NCI-H2196 treated with DMSO at 0.1 percent for 48 hours (cell line): Measurements from ENCODE around the gene IGSF6.
"Not testable (repeated sequence)": the region's sequence is repeated elsewhere in the genome, so short reads cannot be mapped to it uniquely, and the experiment has no call there.

Experiments used
- DNase-seq: peaks from one replicate; lab custom pipeline; 2025; ENCODE audit not compliant: unreplicated experiment; lab: John Stamatoyannopoulos, UW

The IGSF6 gene

GRCh38 chr16:21654466-21654865 lies 2.1 kb upstream of the IGSF6 start:
- DNase-seq, result no peak

DNA sequence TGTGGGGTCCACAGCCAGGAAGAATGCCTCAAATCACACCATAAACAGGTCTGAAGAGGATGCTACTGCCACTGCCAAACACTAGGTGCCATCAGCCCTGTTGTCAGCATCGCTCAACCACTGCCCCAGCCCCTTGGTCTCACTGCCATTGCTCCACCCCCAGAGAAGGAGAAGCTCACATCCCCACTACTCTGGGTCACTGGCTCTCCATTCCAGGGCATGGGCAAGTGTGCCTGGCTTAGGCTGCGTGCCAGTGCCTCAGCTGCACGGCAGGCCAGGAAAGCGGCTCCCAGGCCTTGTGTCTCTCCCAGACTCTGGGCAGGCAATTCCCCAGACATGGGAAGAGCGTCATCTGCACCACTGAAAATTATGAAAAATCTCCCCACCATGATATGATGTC lies 1.2 kb upstream of the IGSF6 start:
- DNase-seq, result no peak

- DNase-seq, result no peak
Measured at GRCh38 chr16:21651515-21651914, 893 bp downstream of the IGSF6 start.

DNA sequence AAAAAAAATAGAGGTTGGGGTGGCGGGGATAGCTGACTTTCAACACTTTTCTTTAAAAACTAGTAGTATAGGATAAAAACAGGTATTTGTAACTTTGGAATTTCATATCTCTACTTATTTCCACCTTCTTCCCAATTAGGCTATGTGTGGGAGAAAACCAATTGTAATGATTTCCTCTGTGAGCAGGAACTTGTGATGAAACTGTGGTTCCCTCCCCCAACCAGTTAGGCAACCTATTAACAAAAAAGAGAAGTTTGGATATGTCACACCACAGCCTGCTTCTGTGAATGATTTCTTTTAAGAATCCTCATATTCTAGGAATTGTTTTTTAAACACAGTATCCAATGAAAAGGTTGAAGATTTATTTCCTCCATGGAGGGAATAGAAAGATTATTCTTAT lies 1.9 kb downstream of the IGSF6 start:
- DNase-seq, result no peak

GRCh38 chr16:21649826-21650406 lies 2.5 kb downstream of the IGSF6 start:
- not testable (repeated sequence) for DNase-seq

DNA sequence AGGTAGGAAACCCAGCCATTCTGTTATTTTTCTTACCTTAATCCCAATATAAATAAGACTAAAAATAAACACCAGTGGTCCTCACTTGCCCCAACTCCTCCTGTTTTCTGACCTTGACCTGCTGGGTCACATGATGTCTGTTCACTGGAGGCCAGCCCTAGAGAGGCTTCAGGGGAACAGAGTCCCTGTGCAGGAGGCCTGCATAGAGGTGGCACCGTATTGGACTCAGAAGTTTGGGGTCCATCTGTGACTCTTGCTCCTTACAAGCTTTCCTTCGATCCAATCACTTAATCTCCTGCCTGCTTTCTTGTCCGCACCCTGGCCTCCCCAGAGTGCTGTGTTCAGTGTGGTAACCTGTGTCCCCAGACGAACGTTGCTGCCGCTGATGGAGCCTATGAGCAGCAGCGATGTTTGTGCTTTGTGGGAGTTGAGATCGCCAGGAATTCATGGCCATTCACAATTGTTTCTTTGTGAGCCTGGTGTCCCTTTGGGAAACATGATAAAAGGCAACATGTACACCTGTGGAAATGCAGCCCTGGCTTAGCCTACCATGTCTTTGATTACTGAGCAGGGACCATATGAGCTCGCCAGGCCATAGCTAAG lies 4.7 kb downstream of the IGSF6 start:
- DNase-seq, result no peak

GRCh38 chr16:21646721-21647561 lies 5.5 kb downstream of the IGSF6 start:
- no peak for DNase-seq

DNA sequence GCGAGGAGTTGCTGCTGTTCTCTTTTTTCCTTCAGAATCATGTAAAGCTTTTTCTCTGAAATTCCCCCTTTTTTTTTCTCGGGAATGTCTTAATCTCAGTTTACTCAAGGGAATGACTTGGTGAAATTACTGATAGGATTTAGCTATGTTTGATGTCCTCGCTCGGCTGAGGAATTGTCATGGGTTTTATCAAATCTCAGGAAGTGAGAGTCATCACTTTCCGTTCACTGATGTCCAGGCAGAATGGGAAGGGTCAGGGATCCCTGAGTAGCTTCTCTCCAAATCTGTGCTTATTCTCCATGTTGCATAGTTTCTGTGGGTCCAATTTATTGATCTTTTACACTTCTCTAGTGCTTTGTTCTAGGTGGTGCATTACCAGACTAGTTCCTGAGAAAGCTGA lies 6.3 kb downstream of the IGSF6 start:
- no peak for DNase-seq

DNA sequence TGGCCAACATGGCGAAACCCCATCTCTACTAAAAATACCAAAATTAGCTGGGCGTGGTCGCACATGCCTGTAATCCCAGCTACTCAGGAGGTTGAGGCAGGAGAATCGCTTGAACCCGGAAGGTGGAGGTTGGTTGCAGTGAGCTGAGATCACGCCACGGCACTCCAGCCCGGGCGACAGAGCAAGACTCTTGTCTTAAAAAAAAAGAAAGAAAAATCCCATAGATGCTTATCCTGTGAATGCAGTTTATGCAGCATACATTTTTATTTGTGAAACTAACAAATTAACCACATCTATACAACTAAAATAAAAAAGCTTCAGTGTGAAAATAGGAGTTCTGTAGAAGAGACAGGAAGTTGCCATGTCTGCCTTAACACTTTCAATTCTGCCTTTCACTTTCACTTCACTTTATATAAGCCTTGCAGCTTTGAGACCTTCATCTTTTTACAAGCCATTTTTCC lies 7.1 kb downstream of the IGSF6 start:
- DNase-seq, result no peak

GRCh38 chr16:21644674-21645073 lies 7.7 kb downstream of the IGSF6 start:
- no peak for DNase-seq

GRCh38 chr16:21643785-21644184 lies 8.6 kb downstream of the IGSF6 start:
- DNase-seq, result no peak

DNA sequence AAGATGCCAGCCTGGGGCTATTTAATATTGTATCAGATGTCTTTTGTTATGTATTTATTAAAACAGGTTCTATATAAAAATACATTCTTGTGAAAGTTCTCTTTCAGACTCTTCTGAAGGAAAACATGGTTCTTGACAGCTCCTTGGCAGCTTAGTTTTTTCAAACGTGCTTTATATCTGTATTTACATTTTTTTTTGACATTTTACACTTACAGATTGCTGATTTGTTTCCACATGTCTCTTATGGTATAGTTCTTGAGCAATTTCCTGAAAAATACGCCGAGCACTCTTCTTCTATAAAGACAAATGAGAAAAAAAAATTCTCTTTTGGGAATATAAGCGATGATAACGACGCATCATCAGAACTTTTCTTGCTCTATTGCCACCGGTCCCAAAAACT lies 9.5 kb downstream of the IGSF6 start:
- DNase-seq, result no peak

DNA sequence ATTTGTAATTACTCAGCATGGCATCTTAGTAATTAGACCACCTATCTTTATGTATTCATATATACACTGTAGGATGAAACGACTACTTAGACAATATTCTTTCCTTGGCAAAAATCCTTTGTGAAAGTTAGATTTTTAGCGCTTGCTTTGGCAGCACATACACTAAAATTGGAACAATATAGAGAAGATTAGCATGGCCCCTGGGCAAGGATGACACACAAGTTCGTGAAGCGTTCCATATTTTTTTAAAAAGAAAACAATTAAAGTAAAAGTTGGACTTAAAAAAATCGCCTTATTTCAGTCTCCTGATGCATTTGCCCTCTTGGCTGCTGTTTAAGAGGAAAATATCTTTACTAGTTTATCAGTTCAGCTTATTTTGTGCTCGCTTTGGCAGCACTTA lies 10.5 kb downstream of the IGSF6 start:
- no peak for DNase-seq

DNA sequence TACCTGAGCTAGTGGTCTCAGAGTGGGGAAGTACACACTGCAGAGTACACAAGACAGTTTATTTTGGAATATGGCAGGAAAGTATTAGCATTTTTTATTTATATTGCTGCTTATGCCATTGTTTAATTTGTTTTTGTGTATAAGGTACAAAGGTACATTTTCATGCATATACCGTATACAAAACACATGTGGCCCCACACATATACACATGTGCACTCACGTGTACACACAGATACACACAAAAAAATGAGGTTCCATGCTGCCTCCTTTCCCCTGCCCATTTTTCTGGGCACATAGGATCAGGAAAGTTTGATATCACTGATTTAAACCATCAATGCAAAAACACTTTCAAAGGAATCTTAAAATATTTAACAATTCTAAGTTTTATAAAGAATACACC lies 12.9 kb downstream of the IGSF6 start:
- DNase-seq, result no peak

- no peak for DNase-seq
Measured at GRCh38 chr16:21638573-21638975, 13.8 kb downstream of the IGSF6 start.

DNA sequence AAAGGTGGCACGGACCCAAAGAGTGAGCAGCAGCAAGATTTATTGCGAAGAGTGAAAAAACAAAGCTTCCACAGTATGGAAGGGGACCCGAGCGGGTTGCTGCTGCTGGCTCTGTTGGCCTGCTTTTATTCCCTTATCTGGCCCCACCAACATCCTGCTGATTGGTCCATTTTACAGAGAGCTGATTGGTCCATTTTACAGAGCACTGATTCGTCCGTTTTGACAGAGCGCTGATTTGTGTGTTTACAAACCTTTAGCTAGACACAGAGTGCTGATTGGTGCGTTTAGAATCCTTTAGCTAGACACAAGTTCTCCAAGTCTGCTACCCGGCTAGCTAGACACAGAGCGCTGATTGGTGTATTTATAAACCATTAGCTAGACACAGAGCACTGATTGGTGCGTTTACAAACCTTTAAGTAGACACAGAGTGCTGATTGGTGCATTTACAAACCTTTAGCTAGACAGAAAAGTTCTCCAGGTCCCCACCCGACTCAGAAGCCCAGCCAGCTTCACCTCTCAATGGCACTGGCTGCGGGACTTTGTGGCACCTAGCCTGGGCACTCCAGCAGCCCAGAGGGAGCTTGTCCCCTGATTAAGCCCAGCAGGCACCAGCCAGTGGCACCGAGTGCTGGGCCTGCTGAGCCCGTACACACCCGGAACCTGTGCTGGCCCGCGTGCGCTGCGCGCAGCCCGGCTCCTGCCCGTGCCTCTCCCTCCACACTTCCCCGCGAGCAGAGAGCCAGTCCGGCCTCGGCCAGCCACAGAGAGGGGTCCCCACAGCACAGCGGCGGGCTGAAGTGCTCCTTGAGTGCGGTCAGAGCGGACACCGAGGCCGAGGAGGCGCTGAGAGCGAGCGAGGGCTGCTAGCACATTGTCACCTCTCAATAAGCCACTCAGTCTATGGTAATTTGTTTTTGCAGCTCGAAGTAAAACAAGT lies 15.1 kb downstream of the IGSF6 start:
- DNase-seq, result no peak

DNA sequence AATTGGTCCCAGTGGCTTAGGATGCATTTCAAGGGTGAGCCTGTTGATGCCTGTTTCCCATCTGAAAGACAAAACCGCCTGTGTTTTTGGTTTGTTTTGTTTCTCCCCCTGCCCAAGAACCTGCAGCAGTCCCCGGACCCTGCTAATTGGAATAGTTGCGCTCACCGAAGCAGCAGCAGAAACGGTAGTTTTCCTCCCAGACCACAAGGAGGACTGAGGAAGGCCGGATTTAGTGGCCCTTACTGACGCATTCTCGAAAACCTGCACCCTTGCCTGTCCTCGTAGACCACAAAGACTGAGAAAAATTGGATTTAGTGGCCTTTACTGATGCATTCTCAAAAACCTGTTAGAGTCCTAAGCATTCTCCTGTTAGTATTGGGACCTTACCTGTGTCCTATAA lies 16.7 kb downstream of the IGSF6 start:
- DNase-seq, result not testable (repeated sequence)

DNA sequence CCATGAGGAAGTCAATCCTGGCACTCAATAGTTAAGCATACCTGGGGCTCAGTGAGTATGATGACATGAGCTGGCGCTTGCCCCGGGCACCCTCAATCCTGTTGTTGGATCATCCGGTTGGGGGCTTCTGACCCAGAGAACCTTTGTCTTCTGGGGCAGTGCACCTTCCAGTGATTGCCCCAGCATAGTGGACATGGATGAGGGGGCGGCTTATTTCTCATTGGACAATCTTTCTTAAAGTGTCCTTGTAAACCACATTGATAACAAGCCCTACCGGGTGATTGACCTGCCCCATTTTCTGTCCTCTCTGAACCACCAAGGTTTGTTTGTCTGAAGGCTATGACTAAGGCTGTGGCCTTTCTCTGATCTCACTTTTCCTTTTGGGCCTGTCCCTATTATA lies 18.2 kb downstream of the IGSF6 start:
- DNase-seq, result no peak

DNA sequence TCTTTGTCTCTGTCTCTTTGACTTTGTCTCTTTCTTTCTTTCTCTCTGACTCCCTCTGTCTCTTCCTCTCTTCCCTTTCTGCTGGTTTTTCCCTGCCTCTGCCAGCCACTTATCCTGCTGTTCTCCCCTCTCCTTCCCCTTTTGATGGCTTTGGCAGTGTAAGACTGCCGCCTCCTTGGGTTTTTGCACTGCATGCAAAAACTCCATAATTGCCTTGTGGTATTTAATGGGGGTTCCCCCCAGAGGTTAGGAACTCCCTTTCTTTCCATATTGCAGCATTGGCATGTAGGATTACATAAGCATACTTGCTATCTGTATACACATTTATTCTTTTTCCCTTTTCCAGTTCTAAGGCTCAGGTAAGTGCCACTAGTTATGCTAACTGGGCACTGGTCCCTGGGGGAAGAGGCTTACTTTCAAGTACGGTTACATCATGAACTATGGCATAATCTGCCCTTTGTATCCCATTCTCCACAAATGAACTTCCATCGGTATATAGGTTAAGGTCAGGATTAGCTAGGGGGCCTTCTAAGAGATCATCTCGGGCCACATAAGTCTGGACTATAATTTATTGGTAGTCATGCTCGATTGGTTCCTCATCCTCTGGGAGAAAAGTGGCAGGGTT lies 20.3 kb downstream of the IGSF6 start:
- not testable (repeated sequence) for DNase-seq

DNA sequence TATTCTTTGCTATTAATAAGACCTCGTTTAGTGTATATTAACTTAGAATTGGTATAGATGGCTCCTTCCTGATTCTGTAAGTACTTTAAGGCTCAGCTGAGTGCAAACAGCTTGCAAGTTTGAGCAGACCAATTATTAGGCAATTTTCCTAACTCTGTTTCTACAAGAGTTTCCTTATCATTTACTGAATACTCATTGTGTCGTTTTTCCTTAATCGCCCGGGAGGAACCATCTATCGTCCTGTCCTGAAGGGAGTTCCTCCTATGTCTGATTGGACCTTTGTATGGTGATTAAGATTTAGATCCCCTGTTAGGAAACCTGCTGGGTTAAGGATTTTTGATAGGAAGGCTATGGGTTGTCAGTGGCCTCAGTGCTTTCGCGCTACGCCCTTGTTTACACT lies 21.0 kb downstream of the IGSF6 start:
- not testable (repeated sequence) for DNase-seq

DNA sequence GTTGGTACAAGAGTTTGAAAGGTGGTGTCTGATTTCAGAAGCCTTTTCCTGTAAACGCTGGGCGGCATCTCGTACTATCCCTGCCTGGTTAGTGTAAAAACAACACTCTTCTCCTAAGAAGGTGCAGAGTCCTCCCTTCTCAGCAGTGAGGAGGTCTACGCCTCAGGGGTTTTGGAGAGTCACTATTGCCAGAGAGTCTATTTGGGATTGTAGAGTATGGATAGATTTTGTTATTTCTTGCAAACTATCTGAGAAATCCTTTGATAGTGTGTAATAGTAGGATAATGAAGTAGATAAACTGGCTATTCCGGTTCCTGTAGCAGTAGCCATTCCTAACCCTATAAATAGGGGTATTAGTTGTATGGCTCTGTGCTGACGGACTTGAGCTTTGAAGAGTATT lies 21.5 kb downstream of the IGSF6 start:
- DNase-seq, result not testable (repeated sequence)
